DMS 273 treated with DMSO at 0.1 percent for 48 hours (cell line): ENCODE results near the gene ADGRL3.
A peak's percentile ranks its signal among the peaks of the same experiment; 100 is the strongest.
"Not testable (repeated sequence)": the region's sequence is repeated elsewhere in the genome, so short reads cannot be mapped to it uniquely, and the experiment has no call there.

Source experiments
- DNase-seq: peaks from one replicate; lab custom pipeline; 2025; lab: John Stamatoyannopoulos, UW

The ADGRL3 gene

DNA sequence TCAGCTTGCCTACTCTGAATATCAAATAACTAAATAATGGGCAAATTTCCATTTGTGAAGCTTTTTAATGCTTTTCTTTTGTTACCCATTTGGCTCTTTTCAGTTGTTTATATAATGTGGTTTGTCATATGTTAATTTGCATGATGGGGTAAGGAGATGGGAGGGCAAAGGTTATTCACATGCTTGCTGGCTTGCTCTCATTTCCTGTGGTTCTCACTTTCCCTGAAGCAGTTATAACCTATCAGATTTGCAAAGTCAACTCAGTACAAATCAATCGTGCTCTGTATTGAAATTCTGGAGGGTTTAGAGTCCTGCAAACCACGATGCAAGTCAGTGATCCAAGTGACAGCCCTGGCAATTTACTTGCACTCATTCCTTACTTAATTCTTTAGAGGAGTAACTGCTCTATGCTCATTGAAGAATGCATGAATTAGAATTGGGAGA lies 711.2 kb downstream of the ADGRL3 start:
- DNase-seq = no peak

DNA sequence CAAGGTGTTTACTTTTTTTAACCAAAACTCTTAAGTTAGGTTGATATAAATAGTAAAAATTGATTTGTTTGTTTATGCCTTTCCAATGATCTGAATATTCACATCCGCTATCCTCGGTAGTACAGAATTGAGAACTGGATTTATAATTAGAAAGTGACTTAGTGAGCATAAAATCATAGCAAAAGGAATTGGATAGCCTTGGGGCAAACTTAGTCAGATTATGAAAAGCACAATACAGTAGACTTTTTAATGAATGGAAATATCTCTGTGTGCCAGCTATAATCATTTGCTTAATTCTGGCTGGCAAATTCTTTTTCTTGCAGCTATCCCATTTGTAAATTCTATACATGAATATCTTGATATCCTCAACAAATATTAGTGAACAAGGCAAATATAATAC lies 713.5 kb downstream of the ADGRL3 start:
- DNase-seq = no peak

DNA sequence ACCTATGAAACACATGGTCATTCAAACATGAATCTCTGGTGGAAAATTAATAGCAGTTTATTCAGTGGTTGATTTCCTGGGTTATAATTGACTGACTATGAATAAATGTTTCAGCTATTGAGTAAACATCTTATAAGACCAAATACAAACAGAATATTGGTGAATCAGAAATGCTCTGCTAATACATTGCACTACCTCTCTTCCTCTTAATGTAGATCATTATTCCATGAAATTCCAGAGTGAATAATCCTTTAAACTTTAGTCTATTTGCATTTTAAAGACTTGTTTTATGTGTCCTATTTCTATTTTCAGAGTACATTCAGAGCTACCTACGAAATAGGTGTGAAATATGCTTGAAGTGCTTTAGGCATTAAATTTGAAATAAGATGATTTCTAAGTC lies 715.4 kb downstream of the ADGRL3 start:
- no peak for DNase-seq

DNA sequence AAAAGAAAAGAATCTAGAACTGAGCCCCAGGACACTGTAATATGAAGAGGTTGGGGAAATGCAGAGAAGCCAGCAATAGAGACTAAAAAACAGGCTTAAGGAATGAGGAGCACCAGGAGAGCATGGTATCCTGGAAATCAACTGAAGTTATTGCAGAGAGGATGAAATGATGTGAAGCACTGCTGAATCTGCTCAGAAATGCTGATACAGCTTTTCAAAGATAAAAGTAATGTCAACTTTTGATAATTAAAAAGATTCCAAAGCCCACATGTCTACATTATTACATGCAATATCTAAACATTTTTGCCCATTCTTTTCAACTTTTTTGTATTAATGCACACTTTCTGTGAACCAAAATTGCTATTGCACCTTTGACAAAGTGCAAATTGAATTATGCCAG lies 718.4 kb downstream of the ADGRL3 start:
- no peak for DNase-seq

DNA sequence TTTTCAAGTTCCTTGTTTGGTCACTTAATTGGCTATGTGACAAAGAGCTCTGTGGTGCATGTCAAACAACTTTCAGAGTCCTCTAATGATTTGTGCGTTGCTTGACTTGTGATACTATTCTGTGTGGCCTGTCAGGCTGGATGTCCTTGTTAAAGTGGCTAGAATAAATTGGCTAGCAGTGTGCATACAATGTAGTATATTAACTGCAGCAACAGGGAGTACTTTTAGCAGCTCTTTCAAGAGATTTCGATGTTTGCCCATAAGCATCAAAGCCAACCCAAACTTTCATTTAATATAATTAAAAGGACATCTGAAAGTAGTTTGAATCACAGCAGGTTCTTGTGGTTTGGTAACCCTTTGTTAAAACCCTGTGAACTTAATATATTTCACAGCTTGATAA lies 718.9 kb downstream of the ADGRL3 start:
- DNase-seq = no peak

DNA sequence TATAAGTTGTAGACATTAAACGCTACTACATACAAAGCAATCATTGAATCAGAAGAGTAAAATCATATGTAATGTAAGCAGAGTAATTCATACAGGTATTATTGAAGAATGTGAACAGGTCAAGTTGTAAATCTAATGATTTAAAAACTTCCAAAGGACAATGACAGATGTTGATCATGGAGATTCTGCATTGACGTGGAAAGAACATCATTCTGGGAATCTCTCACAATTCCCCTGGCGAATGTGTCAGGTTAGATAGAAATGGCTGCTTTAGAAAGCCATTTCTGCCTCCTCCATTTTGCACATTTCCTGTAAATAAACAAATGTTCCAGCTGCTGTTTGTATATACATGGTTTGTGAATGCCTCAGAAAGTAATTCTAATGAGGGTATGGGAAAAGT lies 719.4 kb downstream of the ADGRL3 start:
- no peak for DNase-seq

DNA sequence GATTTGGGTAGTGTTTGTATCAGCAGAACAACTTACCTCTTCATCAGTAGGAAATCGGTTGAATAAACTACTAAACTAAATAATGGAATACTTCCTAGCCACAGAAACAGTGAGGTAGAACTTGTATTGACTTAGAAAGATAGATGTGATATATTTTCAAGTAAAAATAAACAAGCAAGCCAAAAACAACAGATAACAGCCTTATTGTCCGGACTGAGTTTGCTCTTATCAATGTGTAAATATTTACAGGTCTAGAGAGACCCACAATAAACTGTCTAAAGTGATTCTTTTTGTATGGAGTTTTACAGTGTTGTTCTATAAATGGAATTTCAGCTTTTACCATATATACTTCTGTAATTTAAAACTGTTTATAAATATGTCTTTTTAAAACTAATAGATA lies 721.8 kb downstream of the ADGRL3 start:
- no peak for DNase-seq

DNA sequence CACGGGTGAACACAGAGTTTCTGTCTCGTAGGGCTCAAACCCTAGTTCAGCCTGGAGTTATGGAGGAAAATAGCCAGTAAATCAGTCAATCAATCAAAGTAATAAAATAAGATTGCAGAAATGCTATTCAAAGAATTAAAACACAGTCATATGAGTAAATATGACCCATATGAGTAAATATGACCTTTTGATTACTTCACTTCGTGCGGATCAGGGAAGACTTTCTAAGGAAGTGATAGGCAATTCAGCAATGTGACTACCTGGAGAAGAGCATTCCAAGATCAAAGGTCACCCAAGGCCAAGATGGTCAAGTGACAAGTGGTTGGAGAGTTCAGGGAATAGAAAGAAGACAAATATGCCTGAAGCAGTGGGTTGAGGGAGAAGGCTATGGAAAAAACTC lies 722.6 kb downstream of the ADGRL3 start:
- DNase-seq = no peak

DNA sequence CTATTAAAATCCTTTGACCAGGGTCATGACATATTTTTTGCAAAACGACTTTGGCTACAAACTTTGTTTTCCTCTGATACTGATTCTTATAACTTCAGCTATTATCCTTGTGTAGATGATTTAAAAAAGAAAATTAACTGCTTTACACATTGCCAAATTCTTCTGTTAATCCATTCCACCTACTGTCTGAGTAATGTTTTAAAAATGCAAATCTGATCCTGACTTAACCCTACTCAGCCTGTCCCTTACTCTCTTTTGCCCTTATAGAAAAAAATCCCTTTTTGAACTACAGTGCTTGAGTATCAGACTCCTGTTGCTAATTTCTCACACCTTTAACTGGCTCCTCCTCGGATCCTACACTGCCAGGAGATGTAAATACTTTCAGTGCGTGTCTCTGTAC lies 723.1 kb downstream of the ADGRL3 start:
- no peak for DNase-seq

DNA sequence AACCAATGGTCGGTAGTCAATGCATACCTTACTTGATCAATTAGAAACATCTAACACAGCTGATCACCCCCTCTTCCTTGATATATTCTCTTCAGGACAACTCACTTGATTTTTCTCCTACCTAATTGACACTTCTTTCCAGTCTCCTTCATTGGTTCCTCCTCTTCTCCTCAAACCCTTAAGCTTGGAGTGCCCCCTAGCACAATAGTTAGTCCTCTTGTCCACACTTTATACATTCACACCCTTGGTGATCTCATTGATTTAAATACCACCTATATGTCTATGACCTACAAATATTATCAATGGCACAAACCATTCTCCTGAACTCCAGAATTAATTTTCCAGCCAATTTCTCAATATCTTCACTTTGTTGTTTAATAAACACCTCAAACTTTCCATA lies 724.0 kb downstream of the ADGRL3 start:
- no peak for DNase-seq

DNA sequence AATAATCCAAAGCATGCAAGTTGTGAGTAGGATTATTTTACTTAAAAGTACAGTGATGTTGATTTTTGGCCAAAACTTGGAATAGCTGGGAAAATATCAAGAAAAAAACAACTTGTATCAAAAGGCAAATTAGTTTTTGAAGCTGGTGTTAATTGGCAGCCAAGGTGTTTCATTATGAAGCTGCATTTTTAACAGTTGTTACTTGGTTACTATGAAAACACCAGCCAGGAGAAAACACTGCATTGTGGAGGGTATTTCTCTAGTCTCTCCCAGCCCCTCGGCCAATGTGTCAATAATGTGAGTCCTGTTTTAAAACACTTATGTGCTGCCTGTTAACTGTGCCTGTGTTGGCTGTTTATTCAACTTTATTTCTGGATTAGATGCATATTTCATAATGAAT lies 733.4 kb downstream of the ADGRL3 start:
- no peak for DNase-seq

DNA sequence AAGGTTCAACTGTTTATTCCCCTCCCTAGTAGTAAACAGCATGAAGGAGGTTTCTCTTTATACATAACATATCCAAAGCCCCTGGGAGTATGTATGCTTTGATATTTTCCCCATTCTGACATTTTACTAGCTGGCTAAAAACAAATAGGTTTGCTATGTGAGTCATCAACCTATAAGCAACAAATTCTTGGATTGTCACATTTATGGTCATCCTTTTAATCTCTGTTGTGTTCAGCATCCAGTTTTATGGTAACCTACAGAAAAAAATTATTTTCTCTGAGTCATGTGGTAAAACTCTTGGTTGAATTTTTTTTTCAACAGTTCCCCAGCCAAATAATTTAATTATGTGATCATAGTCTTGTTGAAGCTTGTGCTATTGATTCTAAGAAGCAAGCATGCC lies 734.1 kb downstream of the ADGRL3 start:
- no peak for DNase-seq

DNA sequence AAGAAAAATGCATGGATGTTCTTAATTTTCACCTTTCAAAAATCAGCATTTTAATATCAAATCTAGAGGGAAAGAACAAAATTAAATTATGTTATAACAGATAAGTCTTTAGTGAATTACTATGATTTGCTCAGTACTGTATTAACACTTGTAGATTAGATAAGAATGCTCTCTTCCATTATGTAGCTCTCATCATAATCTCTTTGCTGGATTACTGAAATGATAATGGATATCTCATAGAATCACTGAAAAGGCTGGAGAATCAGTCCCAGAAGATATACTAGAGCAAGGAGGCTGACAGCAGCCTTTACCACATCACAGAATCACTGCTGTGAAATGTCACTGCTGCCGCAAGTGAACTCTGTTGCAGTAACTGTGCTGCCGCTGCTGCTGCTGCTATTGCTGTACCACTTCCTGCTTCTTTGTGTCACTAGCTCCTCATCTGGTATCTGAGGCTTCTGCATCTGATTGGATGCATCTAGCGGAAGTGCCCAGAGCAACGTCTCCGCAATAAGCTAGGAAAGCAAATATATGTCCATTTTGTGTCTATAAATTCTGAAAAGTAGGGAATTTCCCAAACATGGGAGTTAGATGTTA lies 738.2 kb downstream of the ADGRL3 start:
- no peak for DNase-seq

DNA sequence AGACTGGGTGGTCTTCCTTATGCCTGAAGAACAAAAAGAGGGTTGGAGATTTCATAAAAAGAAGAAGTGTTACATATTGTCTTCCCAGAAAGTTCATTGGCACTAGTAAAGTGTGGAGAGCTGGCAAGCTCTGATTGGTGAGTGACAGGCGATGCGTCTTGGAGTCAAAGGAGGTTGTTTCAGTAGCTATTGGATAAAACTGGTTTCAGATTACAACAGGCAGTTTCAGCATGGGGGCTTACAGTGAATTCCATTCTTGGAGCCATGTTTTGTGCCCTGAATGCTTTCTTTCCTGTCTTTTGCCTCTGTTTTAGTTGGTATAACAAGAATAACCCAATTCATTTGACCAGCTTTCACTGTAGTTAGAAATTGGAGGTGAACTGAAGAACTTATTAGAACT lies 750.5 kb downstream of the ADGRL3 start:
- DNase-seq = no peak

DNA sequence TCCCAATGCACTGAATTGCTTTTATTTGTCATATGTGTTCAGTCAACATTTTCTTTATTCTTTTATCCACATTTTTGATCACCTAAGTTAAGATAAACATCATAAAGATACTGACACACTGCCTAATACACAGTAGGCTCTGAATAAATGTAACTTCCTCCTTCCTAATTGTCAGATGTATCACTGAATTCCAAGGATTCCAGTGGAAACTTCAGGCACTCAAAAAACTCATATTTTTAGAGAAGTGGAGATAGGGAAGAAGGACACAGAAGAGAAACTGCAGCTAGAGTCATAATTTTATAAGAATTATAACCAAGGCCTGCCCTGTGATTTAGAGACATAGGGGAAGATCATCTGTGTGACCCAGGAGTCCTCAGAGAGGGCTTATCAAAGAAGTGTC lies 753.3 kb downstream of the ADGRL3 start:
- DNase-seq = no peak

DNA sequence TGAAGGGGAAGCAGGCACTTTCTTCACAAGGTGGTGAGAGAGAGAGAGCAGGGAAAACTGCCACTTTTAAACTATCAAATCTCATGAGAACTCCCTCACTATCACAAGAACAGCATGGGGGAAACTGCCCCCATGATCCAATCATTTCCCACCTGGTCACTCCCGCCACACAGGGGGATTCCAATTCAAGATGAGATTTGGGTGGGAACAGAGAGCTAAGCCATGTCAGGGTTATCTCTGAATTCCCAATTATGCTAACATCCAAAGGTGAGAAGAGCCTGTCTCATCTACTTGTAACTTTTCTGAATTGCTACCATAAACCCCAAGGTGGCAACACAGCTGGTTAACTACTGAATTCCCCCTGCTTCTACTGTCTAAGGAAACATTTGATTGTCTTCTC lies 758.5 kb downstream of the ADGRL3 start:
- no peak for DNase-seq

DNA sequence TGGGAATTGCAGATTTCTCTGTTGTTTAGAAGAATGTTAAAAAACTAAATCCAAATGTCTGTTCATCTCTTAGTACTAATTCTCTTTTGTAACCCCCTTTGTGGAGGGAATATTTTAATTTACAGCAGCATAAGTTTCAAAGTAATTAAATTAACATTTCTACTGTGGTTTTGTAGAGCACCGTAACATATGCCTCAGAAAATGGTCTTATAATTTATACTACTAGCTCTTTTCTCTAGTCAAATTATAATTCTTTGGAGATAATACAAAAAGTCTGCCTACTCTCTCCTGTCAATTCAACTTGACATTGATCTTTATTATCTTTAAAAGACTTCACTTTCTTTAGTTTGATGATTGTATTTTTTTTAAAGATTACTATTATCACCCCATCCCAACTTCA lies 759.0 kb downstream of the ADGRL3 start:
- no peak for DNase-seq

DNA sequence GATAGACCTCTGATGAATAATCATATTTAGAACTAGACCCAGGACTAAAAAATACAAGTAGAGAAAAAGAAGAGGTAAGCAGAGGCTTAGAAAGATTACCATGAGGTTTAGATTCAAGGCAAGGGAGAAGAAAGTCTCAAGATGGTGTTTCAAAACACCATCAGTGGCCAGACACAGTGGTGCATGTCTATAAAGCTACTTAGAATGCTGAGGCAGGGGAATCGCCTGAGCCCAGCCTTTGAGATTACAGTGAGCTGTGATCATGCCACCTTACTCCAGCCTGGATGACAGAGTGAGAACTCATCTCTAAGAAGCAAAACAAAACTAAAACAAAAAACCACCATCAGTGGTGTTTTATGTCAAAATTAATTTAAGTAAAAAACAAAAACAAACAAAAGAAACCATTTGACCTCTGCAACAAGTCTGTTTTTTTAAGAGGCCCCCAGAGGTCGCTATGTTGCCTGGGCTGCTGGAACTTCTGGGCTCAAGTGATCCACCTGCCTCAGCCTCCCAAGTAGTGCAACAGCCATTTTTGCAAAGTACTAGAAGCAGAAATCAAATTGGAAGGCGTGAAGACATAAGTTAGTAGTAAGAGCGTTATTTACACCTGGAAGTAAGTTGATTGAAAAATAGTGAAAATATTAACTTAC lies 784.3 kb downstream of the ADGRL3 start:
- no peak for DNase-seq

DNA sequence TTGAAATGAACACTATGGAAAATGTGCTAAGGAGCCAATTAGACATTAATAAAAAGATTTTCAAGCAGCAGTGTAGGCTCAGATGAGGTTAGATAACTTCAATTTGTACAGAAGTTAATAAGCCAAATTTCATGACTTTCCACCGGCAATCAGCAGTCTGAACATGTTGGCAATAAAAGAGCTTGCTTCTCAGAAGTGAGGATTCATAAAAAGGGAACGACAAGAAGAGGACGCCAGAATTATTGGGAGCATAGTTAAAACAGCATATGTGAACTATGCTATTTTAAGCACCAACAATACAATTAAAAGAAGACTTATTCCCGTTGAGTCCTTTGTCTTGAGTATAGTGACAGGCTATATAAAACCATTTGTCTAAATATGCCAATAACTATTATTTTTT lies 785.3 kb downstream of the ADGRL3 start:
- DNase-seq = no peak

DNA sequence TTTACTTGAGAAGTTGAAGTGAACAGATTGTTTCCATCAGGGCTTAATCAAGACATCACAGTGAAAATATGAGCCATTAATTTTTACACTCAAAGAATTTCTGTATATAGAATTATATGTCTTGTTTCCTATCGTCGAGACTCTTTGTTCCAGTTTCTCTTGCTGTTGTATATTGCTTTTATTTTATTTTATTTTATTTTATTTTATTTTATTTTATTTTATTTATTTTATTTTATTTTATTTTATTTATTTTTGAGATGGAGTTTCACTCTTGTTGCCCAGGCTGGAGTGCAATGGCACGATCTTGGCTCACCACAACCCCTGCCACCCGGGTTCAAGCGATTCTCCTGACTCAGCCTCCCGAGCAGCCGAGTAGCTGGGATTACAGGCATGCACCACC lies 786.8 kb downstream of the ADGRL3 start:
- not testable (repeated sequence) for DNase-seq

DNA sequence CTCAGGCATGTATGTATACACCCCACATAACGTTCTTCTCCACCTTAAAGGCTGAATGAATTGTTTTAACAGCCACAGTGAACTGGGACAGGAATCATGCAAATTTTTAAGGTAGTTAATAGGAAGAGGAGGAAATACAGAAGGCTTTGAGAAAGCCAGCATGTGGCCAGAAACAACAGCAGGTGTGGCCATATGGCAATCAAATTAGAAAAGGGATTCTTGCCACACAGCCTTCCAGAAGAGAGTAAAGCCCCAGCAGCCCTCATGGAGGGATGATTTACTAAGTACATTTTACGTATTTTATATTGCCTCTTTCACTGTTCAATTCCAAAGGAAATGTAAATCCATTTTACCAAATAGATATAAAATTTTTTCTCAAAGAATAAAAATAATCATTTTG lies 792.2 kb downstream of the ADGRL3 start:
- peak; percentile 75 for DNase-seq

DNA sequence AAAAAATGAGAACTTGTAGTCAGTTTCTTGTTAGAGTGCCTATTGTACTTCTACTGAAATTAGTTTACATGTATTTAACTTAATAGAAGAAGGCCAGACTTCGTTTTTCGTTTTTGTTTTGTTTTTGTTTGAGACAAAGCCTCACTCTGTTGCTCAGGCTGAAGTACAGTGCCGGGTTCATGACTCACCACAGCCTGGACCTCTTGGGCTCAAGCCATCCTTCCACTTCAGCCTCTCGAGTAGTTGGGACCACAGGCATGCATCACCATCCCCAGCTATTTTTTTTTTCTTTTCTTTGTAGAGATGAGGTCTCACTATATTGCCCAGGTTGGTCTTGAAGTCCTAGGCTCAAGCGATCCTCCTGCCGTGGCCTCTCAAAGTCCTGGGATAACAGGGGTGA lies 793.9 kb downstream of the ADGRL3 start:
- no peak for DNase-seq

DNA sequence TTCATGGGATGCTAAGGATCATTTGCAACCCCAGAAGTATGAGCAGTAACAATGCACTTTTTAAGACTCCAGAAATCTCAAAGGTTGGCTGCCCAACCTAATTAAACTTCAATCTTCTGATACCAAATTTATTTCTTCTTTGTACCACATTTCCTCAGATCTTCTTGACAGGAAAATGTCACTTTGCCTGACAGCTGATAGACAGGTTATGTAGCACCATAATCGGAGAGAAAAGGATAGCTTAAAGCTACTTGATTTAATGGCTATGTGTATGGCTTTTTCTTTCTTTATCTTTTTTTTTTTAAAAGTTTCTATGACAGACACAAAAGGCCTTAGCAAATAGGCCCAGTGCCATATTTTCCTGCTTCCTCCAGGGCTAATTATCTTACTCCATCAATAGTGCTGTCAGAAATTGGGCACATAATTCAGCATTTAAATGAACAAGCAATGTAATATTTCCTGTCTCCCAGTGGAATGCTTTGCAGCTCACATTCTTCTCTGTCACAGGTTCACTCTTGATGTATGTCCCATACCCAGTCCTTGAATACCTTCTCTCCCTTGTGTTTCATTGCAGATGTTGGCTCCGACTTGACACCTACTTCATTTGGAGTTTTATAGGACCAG lies 795.7 kb downstream of the ADGRL3 start:
- DNase-seq = no peak

DNA sequence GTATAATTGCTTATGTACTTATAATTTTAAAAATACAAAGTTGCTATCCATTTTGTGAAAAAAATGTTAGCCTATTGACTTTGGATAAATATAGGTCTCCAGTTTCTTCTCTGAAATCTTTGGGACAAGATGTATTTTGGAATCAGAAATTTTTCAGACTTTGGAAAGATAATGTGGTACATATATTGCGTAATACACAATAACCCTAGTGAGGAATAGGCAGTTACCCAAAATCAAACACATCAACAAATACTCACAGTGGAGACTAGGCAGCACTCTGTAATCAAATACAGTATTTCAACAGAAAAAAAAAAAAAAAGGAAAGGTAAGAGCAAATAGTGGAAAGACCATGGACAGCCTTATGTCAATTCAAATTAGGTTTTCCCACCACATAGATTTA lies 796.8 kb downstream of the ADGRL3 start:
- DNase-seq = no peak
